Tongue (tissue), 2 donors: Measurements from ENCODE around the gene PLCL1. TPM values are rescaled to one million over a fixed set of nuclear protein-coding genes. Genes with fewer than 3 reads are reported as not detected.
A peak's percentile ranks its signal among the peaks of the same experiment; 100 is the strongest.

Source experiments
- DNase-seq: peaks from one replicate; pipeline ENCODE4 v3.0.0-alpha.2; 2015
- total RNA-seq: library from RNA; depleted of rRNA; stranded (reverse); fragments of >200 nt; gene quantifications from one replicate; pipeline ENCODE4 v1.2.3, GENCODE V29; 2014

PLCL1 gene
- total RNA-seq, 1 donor from 2014 or later, result 31.2 TPM

GRCh38 chr2:197857476-197858107 is 53.2 kb downstream of the PLCL1 start:
- no peak for DNase-seq

- DNase-seq, result no peak
Observed at GRCh38 chr2:197858607-197859140, 54.3 kb downstream of the PLCL1 start.

GRCh38 chr2:197862246-197862955 is 58.0 kb downstream of the PLCL1 start:
- DNase-seq, result no peak

GRCh38 chr2:197863744-197864143 is 59.4 kb downstream of the PLCL1 start:
- DNase-seq, result no peak

- DNase-seq, result no peak
Observed at GRCh38 chr2:197866455-197866854, 62.1 kb downstream of the PLCL1 start.

- DNase-seq, result no peak
Observed at GRCh38 chr2:197867033-197867432, 62.6 kb downstream of the PLCL1 start.

GRCh38 chr2:197867624-197868023 is 63.2 kb downstream of the PLCL1 start:
- no peak for DNase-seq

- DNase-seq, result no peak
Observed at GRCh38 chr2:197868206-197868605, 63.8 kb downstream of the PLCL1 start.

GRCh38 chr2:197869041-197869440 is 64.6 kb downstream of the PLCL1 start:
- no peak for DNase-seq

GRCh38 chr2:197869501-197870111 is 65.2 kb downstream of the PLCL1 start:
- no peak for DNase-seq

- no peak for DNase-seq
Observed at GRCh38 chr2:197870137-197870536, 65.7 kb downstream of the PLCL1 start.

- peak; percentile 19 for DNase-seq
Observed at GRCh38 chr2:197871780-197872456, 67.5 kb downstream of the PLCL1 start.

GRCh38 chr2:197873293-197873701 is 68.9 kb downstream of the PLCL1 start:
- no peak for DNase-seq

GRCh38 chr2:197875763-197876162 is 71.4 kb downstream of the PLCL1 start:
- no peak for DNase-seq

- DNase-seq, result no peak
Observed at GRCh38 chr2:197876524-197876923, 72.1 kb downstream of the PLCL1 start.

GRCh38 chr2:197877038-197877437 is 72.6 kb downstream of the PLCL1 start:
- DNase-seq, result no peak

GRCh38 chr2:197878792-197879191 is 74.4 kb downstream of the PLCL1 start:
- DNase-seq, result no peak

- no peak for DNase-seq
Observed at GRCh38 chr2:197879812-197880408, 75.5 kb downstream of the PLCL1 start.

- DNase-seq, result no peak
Observed at GRCh38 chr2:197883354-197884032, 79.1 kb downstream of the PLCL1 start.

- no peak for DNase-seq
Observed at GRCh38 chr2:197884252-197884651, 79.9 kb downstream of the PLCL1 start.

- no peak for DNase-seq
Observed at GRCh38 chr2:197885126-197885525, 80.7 kb downstream of the PLCL1 start.

- no peak for DNase-seq
Observed at GRCh38 chr2:197885587-197885986, 81.2 kb downstream of the PLCL1 start.
